ENCODE data around the gene IKZF4.

- TF ChIP-seq, protein P1, sequence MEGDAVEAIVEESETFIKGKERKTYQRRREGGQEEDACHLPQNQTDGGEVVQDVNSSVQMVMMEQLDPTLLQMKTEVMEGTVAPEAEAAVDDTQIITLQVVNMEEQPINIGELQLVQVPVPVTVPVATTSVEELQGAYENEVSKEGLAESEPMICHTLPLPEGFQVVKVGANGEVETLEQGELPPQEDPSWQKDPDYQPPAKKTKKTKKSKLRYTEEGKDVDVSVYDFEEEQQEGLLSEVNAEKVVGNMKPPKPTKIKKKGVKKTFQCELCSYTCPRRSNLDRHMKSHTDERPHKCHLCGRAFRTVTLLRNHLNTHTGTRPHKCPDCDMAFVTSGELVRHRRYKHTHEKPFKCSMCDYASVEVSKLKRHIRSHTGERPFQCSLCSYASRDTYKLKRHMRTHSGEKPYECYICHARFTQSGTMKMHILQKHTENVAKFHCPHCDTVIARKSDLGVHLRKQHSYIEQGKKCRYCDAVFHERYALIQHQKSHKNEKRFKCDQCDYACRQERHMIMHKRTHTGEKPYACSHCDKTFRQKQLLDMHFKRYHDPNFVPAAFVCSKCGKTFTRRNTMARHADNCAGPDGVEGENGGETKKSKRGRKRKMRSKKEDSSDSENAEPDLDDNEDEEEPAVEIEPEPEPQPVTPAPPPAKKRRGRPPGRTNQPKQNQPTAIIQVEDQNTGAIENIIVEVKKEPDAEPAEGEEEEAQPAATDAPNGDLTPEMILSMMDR (IDR thresholded peaks at IDR 0.05) = no peak
- TF ChIP-seq POLR2A (IDR thresholded peaks at IDR 0.05) = no peak
These were observed 32.6 kb downstream of the IKZF4 start for GRCh38 chr12:56053407-56053893.
